Stimulated activated CD8-positive, alpha-beta memory T cell treated with anti-CD3 and anti-CD28 coated beads, Interleukin-15, amount 100 ng/mL, for 1 hour (primary cell): ENCODE data around the gene PDE9A.
A peak's percentile ranks its signal among the peaks of the same experiment; 100 is the strongest.
"Not testable (repeated sequence)": the region's sequence is repeated elsewhere in the genome, so short reads cannot be mapped to it uniquely, and the experiment has no call there.

Experiments used
- DNase-seq: peaks from one replicate; pipeline ENCODE4 v3.0.0-alpha.2; 2020; ENCODE audit warnings: low read depth

PDE9A gene

GRCh38 chr21:42801616-42802015 lies 148.2 kb downstream of the PDE9A start:
- not testable (repeated sequence) for DNase-seq

DNA sequence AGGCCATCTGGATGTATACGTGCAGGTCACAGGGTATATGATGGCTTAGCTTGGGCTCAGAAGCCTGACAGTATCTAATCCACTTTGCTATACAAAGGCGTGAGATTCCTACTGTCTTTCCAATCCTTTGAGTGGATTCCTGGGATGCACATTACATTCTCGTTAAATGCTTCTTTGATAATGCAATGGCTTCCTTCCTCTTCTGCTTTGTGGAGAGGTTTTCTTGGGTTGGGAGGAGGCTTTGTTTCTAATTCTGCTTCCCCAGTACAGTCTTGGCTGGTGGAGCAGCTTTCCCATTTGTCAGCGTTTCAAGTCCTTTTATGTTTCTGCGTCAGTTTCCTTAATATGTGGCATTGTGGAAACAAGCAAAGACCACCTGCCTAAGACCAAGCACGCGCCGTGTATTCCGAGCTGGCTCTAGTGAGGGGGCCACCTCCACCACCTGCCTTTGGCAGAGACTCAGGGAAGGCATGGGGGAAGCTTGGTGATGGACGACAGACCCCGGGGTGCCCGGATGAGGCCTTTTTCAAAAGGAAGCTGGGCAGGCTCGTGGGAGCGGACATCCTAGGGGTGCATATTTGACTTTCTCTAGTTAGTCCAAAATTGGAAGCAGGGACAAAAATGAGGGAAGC lies 153.2 kb downstream of the PDE9A start:
- DNase-seq, result no peak

- not testable (repeated sequence) for DNase-seq
These were observed 154.0 kb downstream of the PDE9A start for GRCh38 chr21:42807293-42807895.

DNA sequence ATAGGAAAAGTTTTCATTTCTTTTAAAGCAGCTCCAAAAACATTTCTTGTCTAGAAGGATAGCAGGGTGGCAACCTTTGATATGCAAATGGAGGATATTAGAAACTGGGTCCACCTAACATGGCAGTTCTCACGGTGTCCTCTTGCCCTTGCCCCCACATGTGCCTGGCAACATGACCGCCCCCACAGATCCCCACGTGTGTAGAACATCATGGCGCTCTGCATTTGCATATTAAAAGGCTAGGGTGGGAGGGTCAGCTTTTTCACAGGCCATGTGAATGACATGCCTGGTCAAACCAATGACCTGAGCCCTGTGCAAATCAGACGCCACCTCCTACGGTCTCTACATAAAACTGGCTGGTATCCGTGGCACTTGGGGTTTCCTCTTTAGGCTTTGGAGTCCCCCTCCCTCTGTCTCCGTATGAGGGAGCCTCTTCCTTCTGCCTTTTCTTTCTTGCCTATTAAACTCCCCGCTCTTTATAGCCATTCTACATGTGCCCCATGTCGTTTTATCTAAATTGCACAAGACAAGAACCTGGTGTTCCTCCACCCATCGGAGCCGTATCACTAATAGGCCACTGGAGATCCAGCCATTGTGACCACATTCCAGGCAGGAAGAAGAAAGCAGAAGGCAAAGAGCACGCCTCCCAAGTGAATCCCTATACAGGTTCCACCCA lies 154.7 kb downstream of the PDE9A start:
- DNase-seq, result no peak

DNA sequence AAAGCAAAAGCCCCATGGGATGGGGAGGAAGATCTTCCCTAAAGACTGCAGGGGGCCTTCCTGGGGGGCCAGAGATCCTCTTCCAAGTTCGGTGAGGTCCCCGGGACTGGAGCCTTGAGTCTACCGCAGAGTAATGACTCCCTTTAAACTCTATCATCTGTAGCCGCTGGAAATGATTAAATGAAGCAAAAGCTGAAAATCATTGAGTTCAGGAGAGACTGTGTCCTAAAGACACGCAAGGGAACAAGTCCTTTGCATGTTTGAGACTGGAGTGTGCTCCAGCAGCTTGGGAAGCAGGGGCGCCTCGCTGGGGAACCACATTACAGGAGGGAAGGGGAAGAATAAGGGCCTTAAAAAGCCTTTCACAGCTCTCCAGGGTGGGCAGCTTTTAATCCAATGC lies 155.8 kb downstream of the PDE9A start:
- no peak for DNase-seq

DNA sequence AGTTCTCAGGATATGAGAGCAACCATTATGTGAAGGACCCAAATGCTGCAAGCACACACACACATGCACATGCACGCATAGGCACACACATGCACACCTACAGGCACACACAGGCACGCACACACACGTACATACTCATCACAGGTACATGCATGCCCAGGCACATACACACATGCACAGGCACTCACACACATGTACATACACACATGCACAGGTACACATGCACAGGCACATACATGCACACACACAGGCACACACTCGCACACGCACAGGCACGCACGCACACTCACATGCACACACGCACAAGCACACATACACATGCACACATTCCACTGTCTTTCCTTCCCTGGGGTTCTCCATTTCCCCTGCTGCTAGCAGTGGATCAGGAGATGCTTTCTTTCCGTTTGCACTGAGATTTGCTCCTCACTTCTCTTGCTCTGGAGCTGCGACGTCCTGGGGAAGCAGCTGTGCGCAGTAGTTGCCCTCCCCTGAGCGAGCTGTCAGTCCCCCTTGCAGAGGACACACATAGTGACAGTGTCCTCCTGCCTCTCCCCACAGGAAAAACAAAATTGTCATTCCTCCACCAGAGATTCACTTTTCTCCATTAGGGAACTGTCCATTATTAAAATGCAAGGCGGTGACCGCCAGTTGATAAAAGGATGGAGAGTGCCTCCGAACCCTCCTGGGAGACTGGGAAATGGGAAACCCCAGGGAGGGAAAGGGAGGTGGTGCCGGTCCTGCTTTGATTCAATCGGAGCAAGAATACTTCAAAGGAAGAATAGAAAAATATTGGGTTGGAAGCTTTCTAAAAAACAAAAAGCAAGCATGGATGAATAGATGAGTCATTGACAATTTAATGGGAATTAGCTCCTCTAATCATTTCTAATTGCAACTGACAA lies 156.4 kb downstream of the PDE9A start:
- no peak for DNase-seq

DNA sequence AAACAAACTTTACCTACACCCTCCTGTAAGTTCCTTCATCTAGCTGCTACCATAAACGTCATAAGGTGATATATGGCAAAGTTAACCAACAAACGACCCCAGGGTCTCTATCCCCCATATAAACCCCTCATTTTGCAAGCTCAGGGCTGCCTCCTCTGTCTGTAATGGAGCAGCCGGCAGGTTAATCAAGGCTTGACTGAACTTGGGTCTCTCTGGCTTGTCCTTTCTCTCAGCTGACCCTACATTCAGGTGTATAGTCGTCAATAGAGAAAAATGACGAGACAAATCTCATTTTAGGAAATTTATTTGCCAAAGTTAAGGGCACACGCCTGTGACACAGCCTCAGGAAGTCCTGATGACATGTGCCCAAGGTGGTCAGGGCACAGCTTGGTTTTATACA lies 158.5 kb downstream of the PDE9A start:
- no peak for DNase-seq

- not testable (repeated sequence) for DNase-seq
These were observed 159.3 kb downstream of the PDE9A start for GRCh38 chr21:42812528-42813241.

- DNase-seq, result no peak
These were observed 161.8 kb downstream of the PDE9A start for GRCh38 chr21:42815217-42815616.

DNA sequence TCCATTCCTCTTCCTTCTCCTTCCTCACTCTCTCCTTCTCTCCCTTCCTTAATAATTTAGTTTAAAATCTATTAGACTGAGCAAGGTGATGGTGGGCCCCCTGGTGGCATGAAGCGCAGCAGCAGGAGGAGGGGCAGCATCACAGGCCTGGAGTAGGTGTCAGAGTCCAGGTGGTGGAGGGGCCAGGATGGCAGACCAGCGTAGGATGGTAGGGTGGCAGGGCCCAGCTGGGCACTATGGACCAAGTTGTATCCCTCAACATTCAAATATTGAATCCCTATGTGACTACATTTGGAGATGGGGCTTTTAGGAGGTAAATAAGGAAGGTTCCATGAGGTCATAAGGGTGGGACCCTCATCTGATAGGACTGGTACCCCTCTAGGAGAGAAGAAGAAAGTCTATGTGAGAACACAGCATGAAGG lies 164.9 kb downstream of the PDE9A start:
- DNase-seq, result peak; percentile 35

GRCh38 chr21:42819861-42820615 lies 166.6 kb downstream of the PDE9A start:
- no peak for DNase-seq

DNA sequence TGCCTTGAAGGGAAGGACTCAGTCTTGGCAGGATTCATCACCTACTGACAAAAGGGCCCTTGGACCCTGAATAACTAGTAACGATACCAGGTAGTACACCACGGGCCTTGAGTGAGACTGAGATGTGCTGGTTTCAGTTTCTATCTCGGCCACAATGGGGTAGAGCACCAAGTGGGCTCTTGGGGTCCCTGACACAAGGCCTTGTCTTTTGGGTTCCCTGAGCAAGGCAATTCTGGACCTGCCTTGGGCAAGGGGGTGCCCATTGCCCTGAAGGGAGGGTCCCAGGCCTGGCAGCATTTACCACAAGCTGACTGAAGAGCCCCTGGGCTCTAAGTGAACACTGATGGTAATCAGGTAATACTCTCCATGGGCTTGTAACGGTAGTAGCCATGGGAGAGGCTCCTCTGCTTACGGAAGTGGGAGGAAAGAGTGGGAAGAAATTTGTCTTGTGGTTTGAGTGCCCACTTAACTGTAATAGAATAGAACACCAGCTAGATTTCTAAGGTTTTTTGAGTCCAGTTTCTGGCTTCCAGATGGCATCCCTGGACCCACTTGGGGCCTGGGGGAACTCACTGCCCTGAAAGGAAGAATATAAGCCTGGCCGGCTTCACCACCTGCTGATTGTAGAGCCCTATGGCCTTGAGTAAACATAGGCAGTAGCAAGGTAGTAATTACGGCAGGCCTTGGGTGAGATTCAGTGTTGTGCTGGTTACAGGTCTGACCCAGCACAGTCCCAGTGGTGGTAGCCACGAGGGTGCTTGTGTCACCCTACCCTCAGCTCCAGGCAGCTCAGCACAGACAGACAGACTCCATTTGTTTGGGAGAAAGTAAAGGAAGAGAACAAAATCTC lies 167.4 kb downstream of the PDE9A start:
- DNase-seq, result no peak
